GM18867 (cell line): ENCODE data around the gene CBFA2T2.

Source experiments
- ATAC-seq: cut with Tn5 transposase; IDR thresholded peaks from one replicate; pipeline ENCODE4 v1.9.1; 2021; ENCODE audit warnings: mild to moderate bottlenecking, moderate library complexity; ENCODE audit not compliant: unreplicated experiment

The CBFA2T2 gene

GRCh38 chr20:33650111-33650752, 160.3 kb downstream of the CBFA2T2 start:
- ATAC-seq = no peak

GRCh38 chr20:33650753-33651561, 161.1 kb downstream of the CBFA2T2 start:
- ATAC-seq = no peak

DNA sequence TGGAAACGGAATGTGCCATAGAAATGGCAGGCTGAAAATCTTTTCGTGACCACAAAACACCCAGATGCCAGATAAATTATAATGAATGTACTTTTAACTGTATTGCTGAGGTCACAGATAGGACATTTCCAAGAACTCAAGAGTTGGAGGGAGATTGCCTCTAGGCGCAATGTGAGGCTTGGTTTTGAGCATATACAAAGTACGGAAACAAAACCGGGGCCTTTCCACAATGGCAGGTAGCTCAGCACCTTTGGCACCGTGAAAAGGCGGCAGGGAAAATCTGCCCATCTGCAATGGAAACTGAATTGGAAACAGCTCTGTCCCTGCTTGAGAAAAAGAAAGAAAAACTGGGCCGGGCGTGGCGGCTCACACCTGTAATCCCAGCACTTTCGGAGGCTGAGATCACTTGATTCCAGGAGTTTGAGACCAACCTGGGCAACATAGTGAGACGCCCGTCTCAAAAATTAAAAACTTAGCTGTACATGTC, 161.7 kb downstream of the CBFA2T2 start:
- ATAC-seq = no peak

DNA sequence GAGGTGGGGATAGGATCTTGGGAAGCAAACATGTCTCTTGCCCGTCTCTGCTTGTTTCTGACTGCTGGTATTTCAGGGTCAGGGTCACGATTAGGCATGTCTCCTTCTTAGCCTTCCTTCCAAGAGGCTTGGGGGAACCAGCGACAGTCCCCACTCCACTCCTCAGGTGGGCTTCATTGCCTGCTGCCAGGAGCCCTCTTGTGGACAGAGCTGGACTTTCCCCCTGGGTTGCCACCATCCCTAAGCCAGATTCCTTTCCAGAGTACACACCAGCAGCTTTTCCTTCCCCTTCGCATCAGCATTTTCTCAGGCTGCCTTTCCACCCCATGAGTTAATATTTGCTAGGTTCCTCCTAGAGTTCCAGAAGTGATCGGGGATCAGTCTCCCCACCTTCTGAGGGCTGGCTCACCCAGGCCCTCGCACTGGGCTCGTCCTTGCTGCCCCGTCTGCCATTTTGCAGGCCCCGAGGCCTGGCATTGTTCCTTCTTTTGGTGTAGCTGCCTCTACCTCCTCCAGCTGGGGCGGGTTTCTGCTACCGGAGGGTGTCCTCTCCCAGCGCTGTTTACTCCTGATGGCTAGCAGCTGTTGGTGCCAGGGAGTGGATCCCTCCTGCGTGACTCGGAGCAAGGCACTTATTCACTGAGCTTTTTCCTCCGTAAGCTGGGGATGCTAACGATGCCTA, 163.5 kb downstream of the CBFA2T2 start:
- no peak for ATAC-seq

DNA sequence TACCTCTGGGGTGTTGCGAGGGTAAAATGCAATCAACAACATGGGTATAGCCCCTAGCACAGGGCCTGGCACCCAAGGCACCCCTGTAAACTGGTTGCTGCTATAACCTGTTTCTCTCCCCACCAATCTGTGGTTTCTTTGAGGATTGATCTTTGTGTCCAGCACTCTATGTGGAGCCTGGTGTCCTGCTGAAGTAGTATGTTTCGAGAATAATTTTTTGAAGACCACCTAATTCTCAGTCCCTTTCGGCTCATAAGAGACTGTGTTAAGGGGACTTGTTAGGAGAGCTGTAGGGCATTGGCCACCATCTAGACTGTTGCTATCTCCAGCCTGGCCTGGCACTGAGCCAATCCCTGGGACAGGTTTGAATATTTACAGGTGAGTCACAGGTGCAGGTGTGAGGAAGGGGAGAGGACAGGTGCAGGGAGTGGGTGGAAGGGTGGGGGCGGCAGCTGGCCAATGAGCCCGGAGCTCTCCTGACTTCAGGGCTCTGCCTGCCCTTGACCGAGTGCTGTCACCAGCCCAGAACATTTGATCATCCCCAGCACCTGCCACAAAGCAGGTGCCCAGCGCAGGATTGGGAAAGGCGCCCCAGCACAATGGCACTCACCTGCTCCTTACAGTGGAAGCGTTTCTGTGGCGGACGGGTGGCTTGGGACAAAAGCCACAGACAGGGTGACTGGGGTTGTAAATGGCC, 164.2 kb downstream of the CBFA2T2 start:
- ATAC-seq = no peak

GRCh38 chr20:33654680-33655161, 164.8 kb downstream of the CBFA2T2 start:
- no peak for ATAC-seq

DNA sequence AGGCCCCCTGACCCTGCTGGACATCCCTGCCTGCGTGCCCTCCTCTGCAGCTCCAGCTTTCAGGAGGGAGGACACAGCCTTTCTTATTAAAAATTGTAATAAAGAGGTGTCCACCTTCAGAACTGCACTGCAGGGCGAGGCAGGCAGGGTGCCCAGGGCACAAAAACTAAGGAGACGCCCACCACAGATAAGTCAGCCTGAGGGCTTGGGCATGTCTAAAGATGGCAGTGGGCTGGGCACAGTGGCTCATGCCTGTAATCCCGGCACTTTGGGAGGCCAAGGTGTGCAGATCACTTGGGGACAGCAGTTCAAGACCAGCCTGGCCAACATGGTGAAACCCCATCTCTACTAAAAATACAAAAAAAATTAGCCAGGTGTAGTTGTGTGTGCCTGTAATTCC, 165.3 kb downstream of the CBFA2T2 start:
- no peak for ATAC-seq

DNA sequence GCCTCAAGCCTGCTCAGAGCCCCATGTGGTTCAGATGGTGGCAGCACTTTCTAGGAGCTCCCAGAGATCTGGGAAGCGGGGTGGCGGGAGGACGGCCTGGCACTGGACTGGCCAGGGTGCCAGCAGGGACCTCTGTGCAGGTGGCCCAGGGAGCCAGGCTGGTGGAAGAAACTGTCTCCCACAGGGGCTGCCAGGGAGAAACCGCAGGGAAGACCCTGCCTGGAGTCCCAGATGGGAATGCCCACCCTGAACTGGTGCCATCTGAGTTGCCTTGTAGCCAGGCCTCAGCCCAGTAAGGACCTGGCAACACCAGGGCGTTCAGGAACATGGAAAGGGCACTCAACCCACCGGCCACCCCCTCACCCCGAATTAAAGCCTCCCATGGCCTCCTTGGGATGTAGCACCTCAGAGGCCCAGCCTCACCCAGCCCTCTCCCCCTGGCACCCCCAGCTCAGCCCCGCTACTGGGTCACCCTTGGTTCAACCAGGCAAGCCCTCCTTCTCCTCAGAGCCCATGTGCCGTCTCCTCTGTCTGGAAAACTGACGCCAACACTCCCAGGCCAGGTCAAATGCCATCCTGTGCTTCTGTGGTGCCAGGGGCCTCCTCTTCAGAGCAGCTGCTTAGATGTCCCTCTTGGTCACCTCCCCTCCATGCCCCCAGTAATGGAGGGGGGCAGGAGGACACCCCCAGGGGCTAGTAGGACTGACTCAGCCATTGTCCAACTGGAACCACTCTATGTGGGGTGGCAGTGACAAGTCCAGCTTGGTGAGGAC, 166.3 kb downstream of the CBFA2T2 start:
- ATAC-seq = no peak

GRCh38 chr20:33656783-33657703, 167.1 kb downstream of the CBFA2T2 start:
- no peak for ATAC-seq

GRCh38 chr20:33657704-33658095, 167.8 kb downstream of the CBFA2T2 start:
- no peak for ATAC-seq

- no peak for ATAC-seq
Measured at GRCh38 chr20:33658510-33658909, 168.6 kb downstream of the CBFA2T2 start.

DNA sequence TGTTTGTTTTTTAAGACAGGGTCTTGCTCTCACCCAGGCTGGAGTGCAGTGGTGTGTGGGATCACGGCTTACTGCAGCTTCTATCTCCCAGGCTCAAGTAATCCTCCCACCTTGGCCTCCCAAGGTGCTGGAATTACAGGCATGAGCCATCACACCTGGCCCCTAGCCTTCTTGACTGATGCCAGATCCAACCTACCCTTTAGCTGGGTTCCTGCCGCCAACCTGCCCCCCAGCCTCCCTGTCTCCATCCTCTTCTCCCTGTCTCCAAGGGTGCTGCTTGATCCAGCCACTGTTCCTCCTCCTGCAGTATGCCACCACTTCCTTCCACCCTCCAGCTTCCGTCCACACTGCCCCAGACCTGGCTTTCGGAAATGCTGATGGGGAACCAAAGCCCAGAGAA, 169.0 kb downstream of the CBFA2T2 start:
- ATAC-seq = no peak

GRCh38 chr20:33659341-33660034, 169.6 kb downstream of the CBFA2T2 start:
- no peak for ATAC-seq

DNA sequence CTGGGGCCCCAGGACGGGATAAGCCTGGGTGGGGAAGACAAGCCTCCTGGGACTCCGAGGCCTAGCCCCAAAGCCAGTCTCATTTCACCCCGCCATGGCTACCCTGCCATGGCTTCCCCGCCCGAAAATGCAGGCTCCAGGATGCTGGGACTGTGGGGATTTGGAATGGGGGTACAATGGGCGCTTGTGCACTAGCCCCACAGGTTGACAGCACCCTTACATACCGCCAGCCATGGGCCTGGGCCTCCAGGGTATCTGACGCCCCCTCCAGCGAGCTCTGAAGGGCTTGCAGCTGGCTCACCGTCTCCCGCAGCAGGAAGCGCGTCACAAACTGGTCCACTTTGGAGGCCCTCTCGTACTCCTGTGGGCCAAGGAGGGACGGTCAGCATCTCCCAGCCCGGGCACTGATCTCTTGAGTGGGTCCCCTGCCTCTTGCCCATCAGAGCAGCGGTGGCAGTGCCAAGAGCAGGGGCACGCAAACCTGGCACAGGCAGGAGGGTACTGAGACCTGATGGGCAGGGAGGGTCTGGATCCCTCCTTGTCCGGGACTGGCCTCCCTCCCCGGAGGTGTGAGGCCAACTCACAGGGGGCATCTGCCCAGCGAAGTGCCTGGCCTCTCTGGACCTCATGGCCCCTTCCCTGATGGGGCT, 170.3 kb downstream of the CBFA2T2 start:
- no peak for ATAC-seq

DNA sequence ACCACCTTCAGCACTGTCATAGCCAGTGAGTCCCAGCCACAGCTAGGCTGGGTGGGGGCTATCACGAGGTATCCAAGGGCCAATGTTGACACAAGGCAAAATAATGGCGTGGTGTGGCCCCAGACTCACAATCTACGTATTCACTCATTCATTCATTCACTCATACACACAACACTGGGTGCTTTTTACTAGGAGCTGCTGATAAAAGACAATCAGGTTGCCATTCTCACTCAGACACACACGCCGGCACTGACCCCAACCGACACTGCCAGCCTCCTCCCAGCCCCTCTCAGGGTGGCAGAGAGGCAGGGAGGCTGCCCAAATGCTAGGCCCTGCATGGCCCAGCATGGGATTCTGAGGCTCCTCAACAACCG, 170.8 kb downstream of the CBFA2T2 start:
- ATAC-seq = no peak

DNA sequence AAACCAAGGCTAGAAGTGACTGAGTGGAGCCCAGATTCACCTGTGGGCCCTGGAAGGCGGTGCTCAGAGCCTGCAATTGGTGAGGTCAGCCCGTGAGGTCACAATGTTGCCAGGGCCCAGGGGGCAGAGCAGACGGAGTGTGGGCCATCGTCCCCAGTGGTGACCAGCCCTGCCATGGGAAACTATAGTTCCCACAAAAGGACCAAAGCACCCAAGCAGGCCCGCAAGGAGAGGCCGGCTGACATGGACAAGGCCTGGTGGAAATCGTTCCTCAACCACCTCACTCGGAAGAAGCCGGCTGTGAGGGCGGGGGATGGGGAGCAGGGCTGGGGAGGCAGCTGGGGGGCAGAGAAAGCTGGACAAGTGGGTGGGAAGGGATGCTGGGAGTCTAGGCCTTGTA, 172.3 kb downstream of the CBFA2T2 start, which contains the start of gene C20orf144:
TSS of gene C20orf144 (plus strand) at position 156 of the 400 bp plus-strand sequence. CDS start at position 175, 19 bp downstream.
- ATAC-seq = no peak

- peak; percentile 44 for ATAC-seq
Measured at GRCh38 chr20:33663161-33664084, 173.5 kb downstream of the CBFA2T2 start.
